Bronchial epithelial cell (primary cell): ENCODE measurements around the gene POU4F2. TPM values are rescaled to one million over a fixed set of nuclear protein-coding genes. Genes with fewer than 3 reads are reported as not detected.

Experiments used
- DNase-seq: peaks from one replicate; pipeline ENCODE4 v3.0.0-alpha.2; 2010; ENCODE audit warnings: low read depth
- FAIRE-seq: peaks from 2 replicates; lab custom pipeline; 2011; peaks lifted over from hg19 to GRCh38; lab: Jason Lieb, UNC
- H3K27me3 ChIP-seq: 2 replicates; pipeline ENCODE4 v1.5.1; 2011; ENCODE audit warnings: low read length; ENCODE audit not compliant: control insufficient read depth, insufficient read depth
- H3K36me3 ChIP-seq: 2 replicates; pipeline ENCODE4 v1.5.1; 2011; ENCODE audit warnings: low read length; ENCODE audit not compliant: control insufficient read depth, insufficient read depth
- H3K4me3 ChIP-seq: 2 replicates; pipeline ENCODE4 v1.5.1; 2011; ENCODE audit warnings: mild to moderate bottlenecking, low read depth, low read length, control low read depth
- total RNA-seq: library from RNA; depleted of rRNA; stranded (reverse); fragments of >200 nt; gene quantifications from 2 replicates; pipeline ENCODE4 v1.2.1, GENCODE V29; 2014
- TF ChIP-seq, protein P1 (sequence below): IDR thresholded peaks from 2 replicates; pipeline ENCODE4 v1.5.1; 2011; ENCODE audit warnings: mild to moderate bottlenecking, moderate library complexity, low read length, control low read depth, inconsistent platforms; ENCODE audit not compliant: insufficient read depth, severe bottlenecking

The POU4F2 gene
- total RNA-seq, 1 donor from 2014 or later: not detected

DNA sequence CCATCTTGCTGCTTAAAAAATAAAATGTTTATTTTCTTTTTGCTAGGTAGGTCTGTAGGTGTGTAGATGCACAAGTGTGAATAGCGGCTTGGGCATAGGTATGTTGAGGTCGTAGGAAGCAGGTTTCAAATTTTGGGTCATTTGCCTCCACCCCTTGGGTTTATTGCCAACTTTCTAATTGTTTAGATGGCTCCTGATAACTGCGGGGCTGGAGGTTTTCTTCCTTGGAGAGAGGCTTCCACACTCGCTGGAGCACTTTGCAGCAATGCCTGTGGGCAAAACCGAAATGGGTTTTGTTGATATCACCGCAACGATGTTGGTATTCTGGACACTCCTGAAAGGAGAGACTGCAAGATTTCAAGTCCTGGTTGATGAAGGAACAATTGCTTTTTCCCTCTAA, 3.9 kb upstream of the POU4F2 start:
- peaks cover 42% of the 10 kb centered on the region for H3K27me3 ChIP-seq
- no peak overlapping the region for H3K4me3 ChIP-seq
- FAIRE-seq: no peak
- no peak for DNase-seq
- no peaks in the 10 kb centered on the region for H3K36me3 ChIP-seq
- TF ChIP-seq, protein P1, sequence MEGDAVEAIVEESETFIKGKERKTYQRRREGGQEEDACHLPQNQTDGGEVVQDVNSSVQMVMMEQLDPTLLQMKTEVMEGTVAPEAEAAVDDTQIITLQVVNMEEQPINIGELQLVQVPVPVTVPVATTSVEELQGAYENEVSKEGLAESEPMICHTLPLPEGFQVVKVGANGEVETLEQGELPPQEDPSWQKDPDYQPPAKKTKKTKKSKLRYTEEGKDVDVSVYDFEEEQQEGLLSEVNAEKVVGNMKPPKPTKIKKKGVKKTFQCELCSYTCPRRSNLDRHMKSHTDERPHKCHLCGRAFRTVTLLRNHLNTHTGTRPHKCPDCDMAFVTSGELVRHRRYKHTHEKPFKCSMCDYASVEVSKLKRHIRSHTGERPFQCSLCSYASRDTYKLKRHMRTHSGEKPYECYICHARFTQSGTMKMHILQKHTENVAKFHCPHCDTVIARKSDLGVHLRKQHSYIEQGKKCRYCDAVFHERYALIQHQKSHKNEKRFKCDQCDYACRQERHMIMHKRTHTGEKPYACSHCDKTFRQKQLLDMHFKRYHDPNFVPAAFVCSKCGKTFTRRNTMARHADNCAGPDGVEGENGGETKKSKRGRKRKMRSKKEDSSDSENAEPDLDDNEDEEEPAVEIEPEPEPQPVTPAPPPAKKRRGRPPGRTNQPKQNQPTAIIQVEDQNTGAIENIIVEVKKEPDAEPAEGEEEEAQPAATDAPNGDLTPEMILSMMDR: no peak

DNA sequence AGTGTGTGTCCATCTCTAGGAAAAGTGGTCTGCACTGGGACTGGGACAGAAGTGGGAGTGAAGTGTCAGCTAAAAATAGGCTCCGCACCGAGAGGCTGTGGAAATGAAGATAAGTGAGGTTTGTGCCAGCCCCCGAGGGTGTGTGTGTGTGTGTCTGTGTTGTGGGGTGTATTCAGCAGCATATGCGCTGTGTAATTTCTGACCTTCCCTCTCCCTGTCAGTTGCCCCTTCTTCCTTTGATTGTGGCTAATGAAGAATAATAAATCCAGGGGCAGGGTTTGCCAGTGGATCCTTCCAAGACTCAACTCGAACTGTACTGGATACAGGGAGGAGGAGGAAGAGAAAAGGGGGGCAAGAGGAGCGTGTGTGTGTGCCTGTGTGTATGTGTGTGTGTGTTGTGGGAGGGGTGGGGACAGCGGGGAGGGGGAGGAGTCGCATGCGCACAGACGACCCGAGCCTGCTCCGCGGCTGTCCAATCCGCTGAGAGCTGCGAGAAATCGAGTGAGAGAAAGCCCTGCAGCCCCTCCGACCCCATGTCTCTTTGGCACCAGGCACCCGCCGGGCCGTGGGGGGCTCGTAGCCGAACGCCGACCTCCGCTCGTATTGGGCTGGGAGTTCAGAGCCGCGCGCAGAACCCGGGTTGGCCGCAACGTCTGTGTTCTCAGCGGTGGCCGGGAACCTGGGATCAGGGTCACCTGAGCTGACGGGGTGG, 916 bp upstream of the POU4F2 start:
- TF ChIP-seq, protein P1: no peak
- DNase-seq: no peak
- no peaks in the 10 kb centered on the region for H3K36me3 ChIP-seq
- no peak for FAIRE-seq
- H3K4me3 ChIP-seq: no peak overlapping the region
- H3K27me3 ChIP-seq: peaks cover 54% of the 10 kb centered on the region

DNA sequence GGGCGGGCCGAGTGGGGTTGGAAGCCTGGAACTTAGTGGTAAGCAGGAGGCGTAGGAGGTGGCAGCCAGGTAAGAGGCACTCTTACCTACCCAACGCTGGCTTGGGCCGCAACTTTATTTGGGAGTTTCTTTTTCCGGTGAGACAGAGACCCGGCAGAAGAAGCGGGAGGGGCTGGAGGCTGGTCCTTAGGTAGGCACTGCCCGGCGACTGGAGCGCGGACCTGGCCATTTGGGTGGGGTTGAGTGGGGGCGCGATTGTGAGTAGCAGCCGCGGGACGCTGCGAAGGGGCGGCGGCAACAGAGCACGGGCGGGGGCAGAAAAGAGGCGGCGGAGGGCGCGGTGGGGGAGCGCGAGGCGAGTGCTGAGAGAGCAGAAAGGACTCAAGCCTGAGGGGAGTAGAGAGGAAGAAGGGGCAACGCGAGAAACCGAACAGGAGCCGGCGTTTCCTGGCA, 334 bp upstream of the POU4F2 start:
- FAIRE-seq (no peak), DNase-seq (no peak)
- Histone ChIP-seq H3K36me3 (no peaks in the 10 kb centered on the region), H3K4me3 (no peak overlapping the region), H3K27me3 (peaks cover 49% of the 10 kb centered on the region)
- TF ChIP-seq, protein P1: no peak

DNA sequence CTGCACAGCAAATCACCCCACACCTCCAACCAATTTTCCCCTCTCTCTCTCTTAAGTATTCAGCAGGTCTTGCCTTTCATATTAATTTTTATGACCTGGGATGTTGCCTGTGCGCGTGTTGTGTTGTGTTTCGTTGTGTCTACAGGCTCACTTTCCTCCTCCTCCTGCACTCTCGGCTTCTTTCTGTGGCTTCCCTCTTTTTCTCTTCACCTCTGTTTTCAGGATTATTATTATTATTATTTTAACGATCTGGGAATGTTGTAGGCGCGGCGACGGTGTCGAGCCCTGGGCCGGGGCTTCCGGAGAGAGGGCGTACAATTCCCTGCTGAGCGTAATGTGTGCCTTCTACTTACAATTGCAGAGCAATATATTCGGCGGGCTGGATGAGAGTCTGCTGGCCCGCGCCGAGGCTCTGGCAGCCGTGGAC, 826 bp downstream of the POU4F2 start:
- H3K4me3 ChIP-seq: no peak overlapping the region
- TF ChIP-seq, protein P1: no peak
- DNase-seq (no peak), FAIRE-seq (no peak)
- H3K36me3 ChIP-seq: no peaks in the 10 kb centered on the region
- peaks cover 39% of the 10 kb centered on the region for H3K27me3 ChIP-seq

DNA sequence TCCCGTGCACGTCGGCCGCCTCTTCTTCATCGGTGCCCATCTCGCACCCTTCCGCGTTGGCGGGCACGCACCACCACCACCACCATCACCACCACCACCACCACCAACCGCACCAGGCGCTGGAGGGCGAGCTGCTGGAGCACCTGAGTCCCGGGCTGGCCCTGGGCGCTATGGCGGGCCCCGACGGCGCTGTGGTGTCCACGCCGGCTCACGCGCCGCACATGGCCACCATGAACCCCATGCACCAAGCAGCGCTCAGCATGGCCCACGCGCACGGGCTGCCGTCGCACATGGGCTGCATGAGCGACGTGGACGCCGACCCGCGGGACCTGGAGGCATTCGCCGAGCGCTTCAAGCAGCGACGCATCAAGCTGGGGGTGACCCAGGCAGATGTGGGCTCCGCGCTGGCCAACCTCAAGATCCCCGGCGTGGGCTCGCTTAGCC, 1.4 kb downstream of the POU4F2 start:
- DNase-seq (no peak), FAIRE-seq (no peak)
- peaks cover 33% of the 10 kb centered on the region for H3K27me3 ChIP-seq
- no peak overlapping the region for H3K4me3 ChIP-seq
- no peaks in the 10 kb centered on the region for H3K36me3 ChIP-seq
- TF ChIP-seq, protein P1: no peak
